ENCODE results near the gene CORO6. TPM values are rescaled to one million over a fixed set of nuclear protein-coding genes. Genes with fewer than 3 reads are reported as not detected.
A peak's percentile ranks its signal among the peaks of the same experiment; 100 is the strongest.

CORO6 gene
- total RNA-seq, 2 donors from 2014 or later, result 1.7 to 2.6 TPM

- no peaks in the 10 kb centered on the region for H3K9me3 ChIP-seq (ENCODE audit: control insufficient read depth, low read length, poor library complexity, severe bottlenecking)
- peak in 1 of 3 donors; percentile 28 for DNase-seq
- no peaks in the 10 kb centered on the region for H3K27me3 Mint-ChIP-seq
- H3K36me3 Mint-ChIP-seq (ENCODE audit: low read depth), result no peaks in the 10 kb centered on the region
- ATAC-seq, result peak; percentile 18
- H3K27ac Mint-ChIP-seq, result peak overlapping the region; percentile 83
- H3K4me1 Mint-ChIP-seq, result peaks cover 59% of the 10 kb centered on the region
- H3K4me3 Mint-ChIP-seq, result peak overlapping the region; percentile 93
These were observed 33.9 kb downstream of the CORO6 start for GRCh38 chr17:29588562-29589411.

DNA sequence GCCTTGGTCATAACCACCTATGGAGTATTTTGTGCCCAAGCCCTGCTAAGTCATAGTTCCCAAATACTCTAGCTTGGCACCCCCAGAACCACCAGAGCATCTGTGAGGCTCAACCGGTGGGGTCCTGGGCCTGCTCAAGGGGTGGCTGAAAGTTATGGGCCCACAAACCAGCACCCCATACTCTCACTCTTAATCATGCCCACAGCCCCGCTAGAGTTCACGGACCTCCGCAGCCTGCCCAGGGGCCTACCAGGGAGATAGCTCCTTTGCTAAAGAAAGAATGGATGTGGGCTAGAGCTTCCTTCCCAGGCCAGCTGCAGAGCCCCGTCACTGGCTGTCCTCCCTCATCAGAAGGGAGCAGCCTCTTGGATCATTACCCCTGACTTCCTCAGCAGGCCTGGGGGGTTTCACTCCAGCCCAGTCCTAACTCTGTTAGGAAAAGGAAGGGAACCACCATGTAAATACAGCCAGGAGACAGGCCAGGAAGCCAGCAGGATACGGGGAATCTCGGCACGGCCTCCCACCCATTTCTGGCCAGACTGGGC is 34.6 kb downstream of the CORO6 start:
- Mint-ChIP-seq H3K27ac (peak overlapping the region; percentile 83), H3K27me3 (no peaks in the 10 kb centered on the region), H3K4me1 (peaks cover 59% of the 10 kb centered on the region)

DNA sequence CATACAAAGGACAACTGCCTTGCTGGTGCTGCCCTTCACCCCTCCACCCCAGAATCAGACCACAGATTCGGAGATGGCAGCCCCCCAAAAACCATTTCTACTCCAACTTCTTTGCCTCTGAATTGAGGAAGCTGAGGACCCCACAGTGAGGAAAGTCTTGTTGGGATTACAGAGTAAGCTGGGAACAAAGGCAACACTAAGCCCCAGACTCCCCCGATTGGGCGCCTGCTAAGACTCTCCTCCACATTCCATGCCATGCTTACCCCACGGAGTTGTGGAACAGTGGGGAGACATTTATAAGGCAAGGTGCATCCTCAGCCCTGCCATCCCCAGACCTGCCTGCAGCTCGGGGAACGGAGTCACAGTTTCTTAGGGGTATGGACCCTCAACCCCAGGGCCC is 35.1 kb downstream of the CORO6 start:
- peak overlapping the region; percentile 93 for H3K4me3 Mint-ChIP-seq
- H3K9me3 ChIP-seq (ENCODE audit: control insufficient read depth, low read length, poor library complexity, severe bottlenecking), result no peaks in the 10 kb centered on the region
- no peak for DNase-seq
- H3K4me1 Mint-ChIP-seq, result peaks cover 56% of the 10 kb centered on the region
- peak overlapping the region; percentile 83 for H3K27ac Mint-ChIP-seq
- ATAC-seq, result no peak
- no peaks in the 10 kb centered on the region for H3K27me3 Mint-ChIP-seq
- H3K36me3 Mint-ChIP-seq (ENCODE audit: low read depth), result no peaks in the 10 kb centered on the region

More for the DNA sequence above, 34.6 kb downstream of the CORO6 start:
- DNase-seq (no peak), ATAC-seq (no peak)
- peak overlapping the region; percentile 93 for H3K4me3 Mint-ChIP-seq
- H3K36me3 Mint-ChIP-seq (ENCODE audit: low read depth), result no peaks in the 10 kb centered on the region
- no peaks in the 10 kb centered on the region for H3K9me3 ChIP-seq (ENCODE audit: control insufficient read depth, low read length, poor library complexity, severe bottlenecking)

- H3K27ac Mint-ChIP-seq, result peak overlapping the region; percentile 83
- peak overlapping the region; percentile 93 for H3K4me3 Mint-ChIP-seq
These were observed 35.8 kb downstream of the CORO6 start for GRCh38 chr17:29586676-29587469.

DNA sequence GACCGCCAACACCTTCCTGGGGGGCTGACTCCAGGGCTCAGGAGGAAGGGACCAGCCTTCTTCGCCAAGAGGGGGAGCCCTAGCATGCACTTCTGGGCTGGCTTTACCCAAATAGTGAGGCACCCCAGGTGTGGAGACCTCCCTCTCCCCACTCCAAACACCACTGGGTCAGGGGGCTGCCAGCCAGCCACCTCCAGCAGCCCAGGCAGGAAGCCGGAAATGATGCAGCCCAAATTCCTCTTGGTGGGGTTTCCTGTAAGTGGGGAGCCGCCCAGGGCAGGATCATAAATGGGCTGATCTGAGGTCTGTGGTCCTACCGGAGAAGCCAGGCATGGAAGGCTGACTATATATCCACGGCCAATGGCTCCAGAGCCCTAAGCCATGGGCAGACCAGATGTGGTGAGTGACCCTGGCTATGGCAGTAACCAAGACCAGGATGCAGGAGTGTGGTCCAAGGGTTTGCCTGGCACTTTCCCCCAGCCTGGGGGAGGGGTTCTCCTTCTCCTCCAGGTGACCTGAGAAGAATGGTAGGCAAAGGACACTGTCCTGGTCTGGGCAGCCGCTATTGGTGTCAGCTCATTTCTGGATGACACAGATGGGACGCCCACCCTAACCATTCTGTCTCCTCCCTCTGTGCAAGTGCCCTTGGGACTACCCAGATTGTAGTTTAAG is 37.5 kb downstream of the CORO6 start:
- DNase-seq, result peak in 1 of 3 donors; percentile 26
- ATAC-seq, result no peak
- H3K9me3 ChIP-seq (ENCODE audit: control insufficient read depth, low read length, poor library complexity, severe bottlenecking), result no peaks in the 10 kb centered on the region
- H3K36me3 Mint-ChIP-seq (ENCODE audit: low read depth), result no peaks in the 10 kb centered on the region
- no peaks in the 10 kb centered on the region for H3K27me3 Mint-ChIP-seq
- peak overlapping the region; percentile 69 for H3K4me3 Mint-ChIP-seq
- peaks cover 47% of the 10 kb centered on the region for H3K4me1 Mint-ChIP-seq
- peak overlapping the region; percentile 54 for H3K27ac Mint-ChIP-seq

More at GRCh38 chr17:29586676-29587469, 35.8 kb downstream of the CORO6 start:
- Mint-ChIP-seq H3K4me1 (peaks cover 55% of the 10 kb centered on the region), H3K27me3 (no peaks in the 10 kb centered on the region), H3K36me3 (ENCODE audit: low read depth) (no peaks in the 10 kb centered on the region)
- no peaks in the 10 kb centered on the region for H3K9me3 ChIP-seq (ENCODE audit: control insufficient read depth, low read length, poor library complexity, severe bottlenecking)
- no peak for ATAC-seq
- no peak for DNase-seq

- no peak for DNase-seq
- ATAC-seq, result no peak
- Mint-ChIP-seq H3K4me3 (no peak overlapping the region), H3K4me1 (peaks cover 49% of the 10 kb centered on the region), H3K27ac (peak overlapping the region; percentile 54), H3K36me3 (ENCODE audit: low read depth) (no peaks in the 10 kb centered on the region), H3K27me3 (no peaks in the 10 kb centered on the region)
- no peaks in the 10 kb centered on the region for H3K9me3 ChIP-seq (ENCODE audit: control insufficient read depth, low read length, poor library complexity, severe bottlenecking)
These were observed 38.1 kb downstream of the CORO6 start for GRCh38 chr17:29584452-29585079.

DNA sequence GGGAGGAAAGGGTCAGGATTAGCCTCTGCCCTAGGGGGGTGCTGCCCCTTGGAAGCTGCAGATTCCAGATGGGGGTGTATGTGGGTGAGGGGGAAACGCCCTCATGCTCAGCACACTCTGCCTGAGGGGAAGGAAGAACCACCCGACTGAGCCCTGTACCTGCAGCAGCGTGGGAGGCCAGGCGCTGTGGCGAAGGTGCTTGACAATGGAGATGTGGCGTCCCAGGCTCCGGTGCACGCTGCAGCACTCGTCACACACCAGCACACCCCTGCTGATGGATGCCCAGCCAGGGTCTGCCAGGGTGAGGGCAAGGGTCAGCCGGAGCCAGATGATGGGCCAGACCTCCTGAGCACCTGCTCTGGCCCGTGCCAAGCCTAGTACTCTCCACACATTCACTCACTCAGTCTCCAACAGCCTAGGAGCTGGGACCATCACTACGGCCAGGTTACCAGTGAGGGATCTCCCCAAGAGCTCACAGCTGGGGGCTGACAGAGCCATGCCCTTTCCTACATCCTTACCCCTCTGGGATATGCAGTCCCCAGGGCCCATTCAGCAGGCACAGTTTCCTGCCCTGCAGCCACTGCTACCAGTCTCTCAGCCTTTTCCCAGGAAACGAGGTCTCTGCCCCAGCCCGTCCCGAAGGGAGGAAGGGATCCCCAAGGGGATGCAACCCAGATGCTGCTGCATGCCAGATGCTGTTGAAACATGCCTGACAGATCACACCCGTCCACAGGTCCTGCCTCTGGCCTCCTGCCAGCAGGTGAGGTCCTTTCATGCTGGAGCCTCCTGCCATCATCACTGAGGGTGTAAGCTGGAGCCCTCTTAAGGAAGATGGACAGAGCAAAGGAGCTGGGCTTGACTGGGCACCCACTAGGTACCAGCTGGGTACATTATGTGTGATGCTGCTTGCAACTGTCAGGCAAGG is 39.1 kb downstream of the CORO6 start:
- H3K27ac Mint-ChIP-seq, result peak overlapping the region; percentile 54
- H3K4me1 Mint-ChIP-seq, result peaks cover 47% of the 10 kb centered on the region
- DNase-seq, result no peak
- no peaks in the 10 kb centered on the region for H3K36me3 Mint-ChIP-seq (ENCODE audit: low read depth)
- no peak overlapping the region for H3K4me3 Mint-ChIP-seq
- H3K9me3 ChIP-seq (ENCODE audit: control insufficient read depth, low read length, poor library complexity, severe bottlenecking), result no peaks in the 10 kb centered on the region
- ATAC-seq, result no peak
- no peaks in the 10 kb centered on the region for H3K27me3 Mint-ChIP-seq

DNA sequence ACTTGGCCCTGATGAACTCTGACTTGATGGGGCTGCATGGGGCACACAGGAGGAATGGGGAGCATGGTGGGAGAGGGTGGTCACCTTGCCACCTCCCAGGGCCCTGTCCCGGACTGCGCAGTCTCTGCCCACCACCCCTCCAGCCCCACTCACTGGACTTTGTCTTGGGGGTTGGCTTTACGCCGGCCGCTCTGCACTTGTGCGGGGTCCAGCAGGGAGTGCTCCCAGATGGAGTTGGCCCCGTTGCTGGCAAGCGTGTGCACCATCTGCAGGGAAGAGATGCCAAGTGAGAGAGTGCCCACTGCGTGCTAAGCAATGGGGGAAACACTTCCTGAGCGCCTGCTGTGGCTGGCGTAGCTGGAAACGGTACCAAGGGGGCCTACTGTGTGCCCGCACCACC is 39.9 kb downstream of the CORO6 start:
- peak overlapping the region; percentile 28 for H3K4me3 Mint-ChIP-seq
- no peak overlapping the region for H3K27ac Mint-ChIP-seq
- ATAC-seq, result no peak
- no peaks in the 10 kb centered on the region for H3K36me3 Mint-ChIP-seq (ENCODE audit: low read depth)
- H3K9me3 ChIP-seq (ENCODE audit: control insufficient read depth, low read length, poor library complexity, severe bottlenecking), result no peaks in the 10 kb centered on the region
- no peaks in the 10 kb centered on the region for H3K27me3 Mint-ChIP-seq
- H3K4me1 Mint-ChIP-seq, result peaks cover 43% of the 10 kb centered on the region
- DNase-seq, result no peak

GRCh38 chr17:29582254-29582765 is 40.4 kb downstream of the CORO6 start:
- Mint-ChIP-seq H3K4me1 (peaks cover 39% of the 10 kb centered on the region), H3K27me3 (no peaks in the 10 kb centered on the region), H3K4me3 (no peak overlapping the region), H3K27ac (no peak overlapping the region), H3K36me3 (ENCODE audit: low read depth) (no peaks in the 10 kb centered on the region)
- DNase-seq (no peak), ATAC-seq (no peak)
- no peaks in the 10 kb centered on the region for H3K9me3 ChIP-seq (ENCODE audit: control insufficient read depth, low read length, poor library complexity, severe bottlenecking)

- Mint-ChIP-seq H3K4me1 (peaks cover 36% of the 10 kb centered on the region), H3K27me3 (no peaks in the 10 kb centered on the region), H3K27ac (no peak overlapping the region), H3K4me3 (no peak overlapping the region), H3K36me3 (ENCODE audit: low read depth) (no peaks in the 10 kb centered on the region)
- H3K9me3 ChIP-seq (ENCODE audit: control insufficient read depth, low read length, poor library complexity, severe bottlenecking), result no peaks in the 10 kb centered on the region
- ATAC-seq (no peak), DNase-seq (no peak)
These were observed 41.0 kb downstream of the CORO6 start for GRCh38 chr17:29581583-29582253.
